ENCODE data around the gene NOLC1. TPM values are rescaled to one million over a fixed set of nuclear protein-coding genes. Genes with fewer than 3 reads are reported as not detected.

The NOLC1 gene
- total RNA-seq, 1 donor from 2014 or later: 31.0 TPM

- intact Hi-C loops (cut with DNase I): no loop called here
- Histone ChIP-seq H3K36me3 (peaks cover 85% of the 10 kb centered on the region), H3K27ac (no peak overlapping the region), H3K27me3 (ENCODE audit: low read depth) (no peaks in the 10 kb centered on the region), H3K4me1 (peaks cover 7% of the 10 kb centered on the region), H3K9me3 (no peaks in the 10 kb centered on the region), H3K4me3 (no peak overlapping the region)
- ATAC-seq (no peak), DNase-seq (no peak)
- TF ChIP-seq CTCF (IDR thresholded peaks at IDR 0.05): no peak
Observed at GRCh38 chr10:102147561-102147960, 4.6 kb upstream of the NOLC1 start.

- Histone ChIP-seq H3K9me3 (no peaks in the 10 kb centered on the region), H3K4me1 (peaks cover 13% of the 10 kb centered on the region), H3K27me3 (ENCODE audit: low read depth) (no peaks in the 10 kb centered on the region), H3K4me3 (no peak overlapping the region), H3K27ac (no peak overlapping the region), H3K36me3 (peaks cover 78% of the 10 kb centered on the region)
- DNase-seq (no peak), ATAC-seq (no peak)
- intact Hi-C loops (cut with DNase I): no loop called here
- no peak for TF ChIP-seq CTCF (IDR thresholded peaks at IDR 0.05)
Observed at GRCh38 chr10:102148275-102148674, 3.9 kb upstream of the NOLC1 start.

- no peak for ATAC-seq
Observed at GRCh38 chr10:102150970-102151773, 1.0 kb upstream of the NOLC1 start.

GRCh38 chr10:102152545-102152890, 329 bp downstream of the NOLC1 start:
- Histone ChIP-seq H3K36me3 (peaks cover 70% of the 10 kb centered on the region), H3K4me3 (peak overlapping the region; percentile 86), H3K4me1 (peaks cover 20% of the 10 kb centered on the region), H3K9me3 (no peaks in the 10 kb centered on the region), H3K27ac (peak overlapping the region; percentile 89), H3K27me3 (ENCODE audit: low read depth) (no peaks in the 10 kb centered on the region)
- no peak for TF ChIP-seq CTCF (IDR thresholded peaks at IDR 0.05)
- ATAC-seq: peak; percentile 31 to 42
- intact Hi-C loops (cut with DNase I): no loop called here
- DNase-seq: no peak

More at GRCh38 chr10:102150970-102151773, 1.0 kb upstream of the NOLC1 start:
- Histone ChIP-seq H3K4me3 (peak overlapping the region; percentile 86), H3K9me3 (no peaks in the 10 kb centered on the region), H3K36me3 (peaks cover 70% of the 10 kb centered on the region), H3K27ac (peak overlapping the region; percentile 89), H3K27me3 (ENCODE audit: low read depth) (no peaks in the 10 kb centered on the region), H3K4me1 (peaks cover 20% of the 10 kb centered on the region)
- no peak for TF ChIP-seq CTCF (IDR thresholded peaks at IDR 0.05)
- intact Hi-C loops (cut with DNase I): no loop called here
- no peak for DNase-seq

GRCh38 chr10:102153093-102153620, 968 bp downstream of the NOLC1 start:
- Histone ChIP-seq H3K4me1 (peaks cover 20% of the 10 kb centered on the region), H3K36me3 (peaks cover 70% of the 10 kb centered on the region), H3K27me3 (ENCODE audit: low read depth) (no peaks in the 10 kb centered on the region), H3K9me3 (no peaks in the 10 kb centered on the region), H3K27ac (peak overlapping the region; percentile 89), H3K4me3 (peak overlapping the region; percentile 86)
- no peak for ATAC-seq
- intact Hi-C loops (cut with DNase I): no loop called here
- no peak for TF ChIP-seq CTCF (IDR thresholded peaks at IDR 0.05)
- DNase-seq: no peak
